Activated T-cell treated with anti-CD3 and anti-CD28 coated beads for 24 hours (primary cell): ENCODE data around the gene CRTC1.

Source experiments
- DNase-seq: peaks from one replicate; pipeline ENCODE4 v3.0.0-alpha.2; 2020; ENCODE audit warnings: low read depth

CRTC1 gene

GRCh38 chr19:18651733-18652132 lies 31.7 kb upstream of the CRTC1 start:
- DNase-seq, result no peak

- no peak for DNase-seq
Observed at GRCh38 chr19:18653853-18654252, 29.6 kb upstream of the CRTC1 start.

- no peak for DNase-seq
Observed at GRCh38 chr19:18654469-18654868, 29.0 kb upstream of the CRTC1 start.

GRCh38 chr19:18655173-18655844 lies 28.2 kb upstream of the CRTC1 start:
- DNase-seq, result no peak

- DNase-seq, result no peak
Observed at GRCh38 chr19:18656337-18657086, 27.0 kb upstream of the CRTC1 start.

GRCh38 chr19:18657590-18658365 lies 25.7 kb upstream of the CRTC1 start:
- no peak for DNase-seq

GRCh38 chr19:18658366-18658855 lies 25.1 kb upstream of the CRTC1 start:
- DNase-seq, result no peak

GRCh38 chr19:18659281-18660050 lies 24.0 kb upstream of the CRTC1 start:
- no peak for DNase-seq

GRCh38 chr19:18660051-18660910 lies 23.2 kb upstream of the CRTC1 start:
- DNase-seq, result no peak

GRCh38 chr19:18660939-18661670 lies 22.4 kb upstream of the CRTC1 start:
- DNase-seq, result no peak

- no peak for DNase-seq
Observed at GRCh38 chr19:18662972-18663732, 20.3 kb upstream of the CRTC1 start.

GRCh38 chr19:18663940-18664530 lies 19.4 kb upstream of the CRTC1 start:
- no peak for DNase-seq

GRCh38 chr19:18665771-18666202 lies 17.7 kb upstream of the CRTC1 start:
- DNase-seq, result no peak

- no peak for DNase-seq
Observed at GRCh38 chr19:18666317-18666716, 17.2 kb upstream of the CRTC1 start.

GRCh38 chr19:18666784-18667183 lies 16.7 kb upstream of the CRTC1 start:
- no peak for DNase-seq

- no peak for DNase-seq
Observed at GRCh38 chr19:18667531-18668251, 15.8 kb upstream of the CRTC1 start.

GRCh38 chr19:18668252-18668631 lies 15.2 kb upstream of the CRTC1 start:
- no peak for DNase-seq

GRCh38 chr19:18668744-18669523 lies 14.5 kb upstream of the CRTC1 start:
- DNase-seq, result no peak
